Medulla oblongata (tissue), 1 donor: ENCODE data around the gene NYAP1.
"Not testable (repeated sequence)": the region's sequence is repeated elsewhere in the genome, so short reads cannot be mapped to it uniquely, and the experiment has no call there.

Source experiments
- DNase-seq: peaks from one replicate; pipeline ENCODE4 v3.0.0-alpha.2; 2015; ENCODE audit errors: extremely low spot score

The NYAP1 gene

GRCh38 chr7:100513212-100513810 lies 29.6 kb downstream of the NYAP1 start:
- no peak for DNase-seq

GRCh38 chr7:100515072-100515532 lies 31.4 kb downstream of the NYAP1 start:
- no peak for DNase-seq

GRCh38 chr7:100516135-100516812 lies 32.5 kb downstream of the NYAP1 start:
- DNase-seq = no peak

DNA sequence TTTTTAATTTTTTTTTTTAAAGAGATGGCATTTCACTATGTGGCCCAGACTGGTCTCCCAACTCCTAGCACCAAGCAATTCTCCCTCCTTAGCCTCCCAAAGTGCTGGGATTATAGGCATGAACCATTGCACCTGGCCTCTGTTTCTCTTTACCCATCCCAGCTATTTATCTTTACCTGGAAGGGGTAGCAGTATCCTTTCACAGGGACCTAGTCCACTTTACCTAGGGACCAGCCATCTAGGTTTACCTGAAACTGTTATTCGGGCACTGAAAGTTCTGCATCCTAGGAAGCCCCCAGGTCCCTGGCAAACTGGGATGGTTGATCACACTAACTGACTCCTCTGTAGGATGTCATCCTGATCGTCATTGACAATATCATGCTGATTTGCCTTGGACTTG lies 33.6 kb downstream of the NYAP1 start:
- no peak for DNase-seq

GRCh38 chr7:100519580-100519979 lies 35.9 kb downstream of the NYAP1 start:
- no peak for DNase-seq

GRCh38 chr7:100520138-100520537 lies 36.4 kb downstream of the NYAP1 start:
- no peak for DNase-seq

DNA sequence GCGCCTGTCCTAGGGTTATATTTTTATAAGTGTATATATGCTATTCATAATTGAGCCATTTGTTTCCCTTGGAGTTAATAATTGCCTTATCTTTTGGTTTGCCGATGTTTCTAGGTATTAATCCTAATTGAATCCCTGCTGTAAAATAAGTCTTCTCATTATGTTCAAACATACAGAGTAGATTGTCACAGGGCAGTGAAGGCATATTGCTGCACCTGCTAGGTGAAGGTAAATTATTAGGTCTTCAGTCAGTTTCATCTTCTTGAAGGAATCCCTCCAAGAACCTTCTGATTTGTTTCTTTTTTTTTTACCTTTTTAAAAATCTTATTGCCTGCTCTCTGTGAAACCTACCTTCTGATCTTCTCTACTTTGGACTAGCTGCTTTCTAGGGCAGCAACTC lies 37.3 kb downstream of the NYAP1 start:
- DNase-seq = no peak

GRCh38 chr7:100521909-100522593 lies 38.3 kb downstream of the NYAP1 start:
- DNase-seq = peak; percentile 39

DNA sequence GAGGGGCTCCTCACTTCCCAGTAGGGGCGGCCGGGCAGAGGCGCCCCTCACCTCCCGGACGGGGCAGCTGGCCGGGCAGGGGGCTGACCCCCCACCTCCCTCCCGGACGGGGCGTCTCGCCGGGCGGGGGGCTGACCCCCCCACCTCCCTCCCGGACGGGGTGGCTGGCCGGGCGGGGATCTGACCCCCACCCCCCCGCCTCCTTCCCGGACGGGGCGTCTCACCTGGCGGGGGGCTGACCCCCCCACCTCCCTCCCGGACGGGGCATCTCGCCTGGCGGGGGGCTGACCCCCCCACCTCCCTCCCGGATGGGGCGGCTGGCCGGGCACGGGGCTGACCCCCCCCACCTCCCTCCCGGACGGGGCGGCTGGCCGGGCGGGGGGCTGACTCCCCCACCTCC lies 39.5 kb downstream of the NYAP1 start:
- not testable (repeated sequence) for DNase-seq

DNA sequence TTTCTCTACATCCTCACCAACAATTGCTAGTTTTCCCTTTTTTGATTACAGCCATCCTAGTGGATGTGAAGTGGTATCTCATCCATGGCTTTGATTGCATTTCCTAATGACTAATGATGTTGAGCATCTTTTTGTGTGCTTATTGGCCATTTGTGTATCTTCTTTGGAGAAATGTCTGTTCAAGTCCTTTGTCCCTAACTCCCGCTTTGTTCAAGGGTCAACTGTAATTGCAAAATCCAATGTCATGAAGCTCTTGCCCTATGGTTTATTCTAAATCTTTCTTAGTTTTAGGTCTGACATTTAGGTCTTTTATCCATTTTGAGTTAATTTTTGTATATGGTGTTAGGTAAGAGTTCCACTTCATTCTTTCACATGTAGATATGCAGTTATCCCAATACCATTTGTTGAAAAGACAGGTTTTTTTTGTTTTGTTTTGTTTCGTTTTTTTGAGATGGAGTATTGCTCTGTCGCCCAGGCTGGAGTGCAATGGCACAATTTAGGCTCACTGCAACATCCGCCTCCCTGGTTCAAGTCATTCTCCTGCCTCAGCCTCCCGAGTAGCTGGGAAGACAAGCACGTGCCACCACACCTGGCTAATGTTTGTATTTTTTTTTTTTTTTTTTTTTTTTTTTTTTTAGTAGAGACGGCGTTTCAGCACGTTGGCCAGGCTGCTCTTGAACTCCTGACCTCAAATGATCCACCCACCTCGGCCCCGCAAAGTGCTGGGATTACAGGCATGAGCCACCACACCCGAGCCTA lies 44.6 kb downstream of the NYAP1 start:
- DNase-seq = not testable (repeated sequence)

- DNase-seq = no peak
These were observed 48.7 kb downstream of the NYAP1 start for GRCh38 chr7:100532165-100533022.

DNA sequence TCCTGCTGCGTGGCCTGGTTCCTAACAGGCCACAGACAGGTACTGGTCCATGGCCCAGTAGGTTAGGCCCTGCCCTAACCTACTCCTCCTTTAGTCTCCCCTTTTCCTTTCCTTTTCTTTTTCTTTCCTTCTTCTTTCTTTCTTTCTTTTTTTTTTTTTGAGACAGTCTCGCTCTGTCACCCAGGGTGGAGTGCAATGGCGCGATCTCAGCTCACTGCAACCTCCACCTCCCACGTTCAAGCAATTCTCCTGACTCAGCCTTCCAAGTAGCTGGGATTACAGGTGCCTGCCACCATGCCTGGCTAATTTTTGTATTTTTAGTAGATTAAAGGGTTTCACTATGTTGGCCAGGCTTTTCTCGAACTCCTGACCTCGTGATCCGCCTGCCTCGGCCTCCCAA lies 52.3 kb downstream of the NYAP1 start:
- not testable (repeated sequence) for DNase-seq

GRCh38 chr7:100536695-100537094 lies 53.0 kb downstream of the NYAP1 start:
- not testable (repeated sequence) for DNase-seq

DNA sequence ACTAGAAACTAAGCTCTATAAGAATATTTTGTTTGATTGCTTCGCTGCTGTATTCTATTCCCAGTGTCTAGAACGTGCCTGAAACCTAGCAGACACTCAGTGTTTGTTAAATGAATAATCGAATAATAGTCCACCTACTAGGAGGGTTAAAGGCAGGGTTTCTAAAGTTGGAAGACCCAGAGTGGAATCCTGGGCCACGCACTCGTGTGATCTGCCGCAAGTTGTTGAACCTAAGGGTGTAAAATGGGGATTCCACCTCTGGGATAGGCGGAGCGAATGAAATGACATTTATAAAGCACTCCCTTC lies 54.6 kb downstream of the NYAP1 start:
- DNase-seq = no peak

GRCh38 chr7:100538654-100539435 lies 55.1 kb downstream of the NYAP1 start, which contains the start of gene AGFG2:
AGFG2 (plus strand) TSS chr7:100539203; CDS start chr7:100539347, 144 bp downstream.
- peak; percentile 100 for DNase-seq

DNA sequence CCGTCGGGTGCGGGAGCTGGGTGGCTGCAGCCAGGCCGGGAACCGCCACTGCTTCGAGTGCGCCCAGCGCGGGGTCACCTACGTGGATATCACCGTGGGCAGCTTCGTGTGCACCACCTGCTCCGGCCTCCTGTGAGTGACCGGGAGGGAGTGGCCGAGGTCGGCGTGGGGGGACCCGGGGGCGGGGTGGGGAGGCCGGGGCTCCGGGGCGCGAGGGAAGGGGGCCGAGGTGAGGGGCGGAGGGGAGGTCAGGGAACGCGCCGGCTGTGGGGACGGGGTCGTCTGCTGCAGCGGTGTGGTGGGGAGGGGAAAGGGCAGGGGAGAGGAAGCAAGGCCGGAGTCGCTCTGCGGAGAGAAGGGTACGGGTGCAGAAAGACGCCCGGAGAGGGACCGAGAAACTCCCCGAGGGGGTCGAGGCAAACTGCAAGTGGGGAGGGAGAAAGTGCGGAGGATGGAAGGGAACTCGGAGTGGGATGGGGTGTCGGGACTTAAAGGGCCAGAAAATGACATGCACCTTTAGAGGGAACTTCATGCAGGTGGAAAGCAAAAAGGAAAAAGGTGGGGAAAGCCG lies 55.8 kb downstream of the NYAP1 start:
- DNase-seq = no peak

GRCh38 chr7:100540073-100540723 lies 56.5 kb downstream of the NYAP1 start:
- DNase-seq = no peak

- DNase-seq = not testable (repeated sequence)
These were observed 57.6 kb downstream of the NYAP1 start for GRCh38 chr7:100541309-100541708.

DNA sequence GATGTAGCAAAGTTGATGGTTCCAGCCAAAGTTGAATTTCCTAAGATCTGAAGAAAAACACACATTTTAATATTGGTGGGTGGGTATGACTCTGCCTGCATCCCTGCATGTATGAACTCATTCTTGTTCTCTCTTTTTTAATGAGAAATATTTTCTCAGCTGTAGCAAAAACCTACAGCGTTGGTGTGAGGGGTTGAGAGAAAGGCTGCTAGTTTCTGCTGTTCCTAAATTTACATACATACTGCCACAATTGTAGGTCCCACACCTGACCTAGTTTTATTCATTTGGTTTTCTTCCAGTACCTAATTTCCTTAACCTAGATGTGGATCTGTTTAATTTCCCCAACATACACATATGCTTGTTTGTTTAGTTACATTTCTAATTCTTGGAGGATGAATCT lies 59.9 kb downstream of the NYAP1 start:
- DNase-seq = no peak

DNA sequence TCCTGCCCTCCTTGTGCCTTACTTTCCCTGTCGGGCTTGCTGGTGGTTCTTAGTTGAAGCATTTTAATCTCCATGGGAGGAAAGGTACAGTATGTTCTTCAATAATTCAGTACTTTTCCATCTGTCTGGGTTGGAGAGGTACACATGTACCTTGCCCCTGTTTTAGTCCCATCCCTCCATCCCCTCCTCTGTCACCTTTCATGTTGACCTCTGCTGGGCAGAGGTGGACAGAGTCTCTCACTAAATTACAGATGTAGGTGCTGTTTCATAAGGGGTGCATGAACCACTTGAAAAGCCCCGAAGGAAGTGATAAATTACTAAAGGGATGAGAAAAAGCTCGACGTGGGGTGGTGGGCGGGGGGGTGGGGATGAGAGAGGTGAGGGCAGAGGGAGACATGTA lies 60.7 kb downstream of the NYAP1 start:
- no peak for DNase-seq
